ENCODE data around the gene ABCA2. TPM values are rescaled to one million over a fixed set of nuclear protein-coding genes. Genes with fewer than 3 reads are reported as not detected.

Gene ABCA2
- total RNA-seq, 1 experiment from 2014 or later: 8.5 TPM

GRCh38 chr9:136978073-136978864, 49.8 kb downstream of the ABCA2 start:
- DNase-seq (ENCODE audit: low spot score): peak; percentile 53

GRCh38 chr9:136977649-136978072, 50.4 kb downstream of the ABCA2 start:
- in situ Hi-C loops (cut with HindIII; ENCODE audit: low sequenced_read_pairs): no loop called here
- no peak for DNase-seq (ENCODE audit: low spot score)

More at GRCh38 chr9:136978073-136978864, 49.8 kb downstream of the ABCA2 start:
- in situ Hi-C loops (cut with HindIII; ENCODE audit: low sequenced_read_pairs): no loop called here

GRCh38 chr9:136977223-136977622, 50.8 kb downstream of the ABCA2 start, which contains the start of gene PTGDS:
TSS of gene PTGDS (plus strand) at chr9:136977504. CDS start at chr9:136977579, 75 bp downstream.
- peak; percentile 45 for DNase-seq (ENCODE audit: low spot score)
- in situ Hi-C loops (cut with HindIII; ENCODE audit: low sequenced_read_pairs): no loop called here

- DNase-seq (ENCODE audit: low spot score): peak; percentile 77
- in situ Hi-C loops (cut with HindIII; ENCODE audit: low sequenced_read_pairs): no loop called here
These were observed 52.4 kb downstream of the ABCA2 start for GRCh38 chr9:136975644-136976043.

GRCh38 chr9:136974817-136975535, 53.1 kb downstream of the ABCA2 start:
- in situ Hi-C loops (cut with HindIII; ENCODE audit: low sequenced_read_pairs): no loop called here
- DNase-seq (ENCODE audit: low spot score): peak; percentile 56

GRCh38 chr9:136973618-136974617, 54.1 kb downstream of the ABCA2 start:
- DNase-seq (ENCODE audit: low spot score): no peak
- in situ Hi-C loops (cut with HindIII; ENCODE audit: low sequenced_read_pairs): no loop called here

GRCh38 chr9:136972743-136973142, 55.3 kb downstream of the ABCA2 start:
- in situ Hi-C loops (cut with HindIII; ENCODE audit: low sequenced_read_pairs): no loop called here
- no peak for DNase-seq (ENCODE audit: low spot score)

- in situ Hi-C loops (cut with HindIII; ENCODE audit: low sequenced_read_pairs): no loop called here
- DNase-seq (ENCODE audit: low spot score): no peak
These were observed 55.7 kb downstream of the ABCA2 start for GRCh38 chr9:136972335-136972734.

- DNase-seq (ENCODE audit: low spot score): no peak
- in situ Hi-C loops (cut with HindIII; ENCODE audit: low sequenced_read_pairs): no loop called here
These were observed 56.3 kb downstream of the ABCA2 start for GRCh38 chr9:136971746-136972145.

GRCh38 chr9:136970361-136970760, 57.7 kb downstream of the ABCA2 start:
- no peak for DNase-seq (ENCODE audit: low spot score)
- in situ Hi-C loops (cut with HindIII; ENCODE audit: low sequenced_read_pairs): no loop called here

- in situ Hi-C loops (cut with HindIII; ENCODE audit: low sequenced_read_pairs): no loop called here
- DNase-seq (ENCODE audit: low spot score): no peak
These were observed 58.3 kb downstream of the ABCA2 start for GRCh38 chr9:136969774-136970173.

GRCh38 chr9:136969150-136969549, 58.9 kb downstream of the ABCA2 start:
- in situ Hi-C loops (cut with HindIII; ENCODE audit: low sequenced_read_pairs): no loop called here
- DNase-seq (ENCODE audit: low spot score): no peak

- no peak for DNase-seq (ENCODE audit: low spot score)
- in situ Hi-C loops (cut with HindIII; ENCODE audit: low sequenced_read_pairs): no loop called here
These were observed 59.5 kb downstream of the ABCA2 start for GRCh38 chr9:136968333-136969127.

- peak; percentile 47 for DNase-seq (ENCODE audit: low spot score)
- in situ Hi-C loops (cut with HindIII; ENCODE audit: low sequenced_read_pairs): no loop called here
These were observed 62.1 kb downstream of the ABCA2 start for GRCh38 chr9:136965771-136966484.

GRCh38 chr9:136964833-136965422, 63.1 kb downstream of the ABCA2 start:
- in situ Hi-C loops (cut with HindIII; ENCODE audit: low sequenced_read_pairs): no loop called here
- no peak for DNase-seq (ENCODE audit: low spot score)

- no peak for DNase-seq (ENCODE audit: low spot score)
- in situ Hi-C loops (cut with HindIII; ENCODE audit: low sequenced_read_pairs): no loop called here
These were observed 63.8 kb downstream of the ABCA2 start for GRCh38 chr9:136964171-136964689.

- in situ Hi-C loops (cut with HindIII; ENCODE audit: low sequenced_read_pairs): no loop called here
- no peak for DNase-seq (ENCODE audit: low spot score)
These were observed 64.3 kb downstream of the ABCA2 start for GRCh38 chr9:136963751-136964150.
